OCI-LY3 (cell line): ENCODE measurements around the gene RTP4.

Experiments used
- H2AFZ ChIP-seq: fragments of 200-600, 300-600 bp; shearing (Covaris generic); 2 replicates; pipeline ENCODE4 v1.6.0; 2014; ENCODE audit warnings: antibody characterized with exemption, low read depth, low read length
- H3K27ac ChIP-seq: fragments of 200-600, 300-600 bp; sonication (generic); 2 replicates; pipeline ENCODE4 v1.5.1; 2014; ENCODE audit warnings: mild to moderate bottlenecking, low read length, moderate library complexity, mixed read lengths
- H3K27me3 ChIP-seq: fragments of 200-600, 300-600 bp; sonication (generic); 2 replicates; pipeline ENCODE4 v1.6.1; 2014; ENCODE audit warnings: low read depth, low read length, mixed read lengths
- H3K36me3 ChIP-seq: fragments of 200-600, 300-600 bp; sonication (generic); replicated peaks from 2 replicates; pipeline ENCODE3; 2014; ENCODE audit warnings: low read depth, low read length, mixed read lengths
- H3K4me1 ChIP-seq: fragments of 300-600, 200-600 bp; sonication (generic); 2 replicates; pipeline ENCODE4 v1.6.1; 2014; ENCODE audit warnings: low read length, mixed read lengths
- H3K4me2 ChIP-seq: fragments of 200-600, 300-600 bp; sonication (generic); 2 replicates; pipeline ENCODE4 v1.6.1; 2014; ENCODE audit warnings: low read length, mixed read lengths
- H3K4me3 ChIP-seq: fragments of 300-600, 200-600 bp; sonication (generic); 2 replicates; pipeline ENCODE4 v1.5.1; 2014; ENCODE audit warnings: antibody characterized with exemption, mild to moderate bottlenecking, low read length, moderate library complexity
- H3K79me2 ChIP-seq: fragments of 300-600, 200-600 bp; shearing (Covaris generic); 2 replicates; pipeline ENCODE4 v1.6.1; 2014; ENCODE audit warnings: mild to moderate bottlenecking, low read length, mixed read lengths
- H3K9ac ChIP-seq: fragments of 300-600, 200-600 bp; shearing (Covaris generic); 2 replicates; pipeline ENCODE4 v1.6.0; 2014; ENCODE audit warnings: mild to moderate bottlenecking, low read length, moderate library complexity
- H3K9me3 ChIP-seq: fragments of 200-600, 300-600 bp; shearing (Covaris generic); 2 replicates; pipeline ENCODE4 v1.6.1; 2014; ENCODE audit warnings: low read length, mixed read lengths; ENCODE audit not compliant: insufficient read depth
- H4K20me1 ChIP-seq: fragments of 200-600, 300-600 bp; sonication (generic); 2 replicates; pipeline ENCODE4 v1.6.1; 2016; ENCODE audit warnings: low read length, mixed read lengths; ENCODE audit not compliant: insufficient read depth
- CTCF ChIP-seq: fragments of 200-600, 300-600 bp; sonication (generic); IDR thresholded peaks from 2 replicates; pipeline ENCODE4 v1.5.1; 2014; ENCODE audit warnings: antibody characterized with exemption, low read length, low read depth
- EZH2phosphoT487 ChIP-seq: fragments of 200-600 bp; shearing (Covaris generic); IDR thresholded peaks from 2 replicates; pipeline ENCODE4 v1.6.1; 2018; ENCODE audit warnings: antibody characterized with exemption, mixed run types, low read depth

Gene RTP4

GRCh38 chr3:187382609-187383151 is 14.5 kb downstream of the RTP4 start:
- Histone ChIP-seq H2AFZ (no peak overlapping the region), H3K4me2 (no peak overlapping the region), H3K79me2 (no peaks in the 10 kb centered on the region), H3K9me3 (no peaks in the 10 kb centered on the region), H3K36me3 (no peaks in the 10 kb centered on the region), H3K9ac (no peak overlapping the region), H3K27ac (no peak overlapping the region), H3K4me1 (no peaks in the 10 kb centered on the region), H3K27me3 (no peaks in the 10 kb centered on the region), H3K4me3 (no peak overlapping the region), H4K20me1 (no peaks in the 10 kb centered on the region)
- TF ChIP-seq CTCF = no peak
- TF ChIP-seq EZH2phosphoT487 = no peak

- Histone ChIP-seq H3K27me3 (no peaks in the 10 kb centered on the region), H3K27ac (no peak overlapping the region), H3K9ac (no peak overlapping the region), H3K4me2 (no peak overlapping the region), H2AFZ (no peak overlapping the region), H3K36me3 (no peaks in the 10 kb centered on the region), H3K4me3 (no peak overlapping the region), H4K20me1 (no peaks in the 10 kb centered on the region), H3K79me2 (no peaks in the 10 kb centered on the region), H3K9me3 (no peaks in the 10 kb centered on the region), H3K4me1 (no peaks in the 10 kb centered on the region)
- TF ChIP-seq EZH2phosphoT487 = no peak
- TF ChIP-seq CTCF = no peak
Observed at GRCh38 chr3:187383246-187383645, 15.1 kb downstream of the RTP4 start.

DNA sequence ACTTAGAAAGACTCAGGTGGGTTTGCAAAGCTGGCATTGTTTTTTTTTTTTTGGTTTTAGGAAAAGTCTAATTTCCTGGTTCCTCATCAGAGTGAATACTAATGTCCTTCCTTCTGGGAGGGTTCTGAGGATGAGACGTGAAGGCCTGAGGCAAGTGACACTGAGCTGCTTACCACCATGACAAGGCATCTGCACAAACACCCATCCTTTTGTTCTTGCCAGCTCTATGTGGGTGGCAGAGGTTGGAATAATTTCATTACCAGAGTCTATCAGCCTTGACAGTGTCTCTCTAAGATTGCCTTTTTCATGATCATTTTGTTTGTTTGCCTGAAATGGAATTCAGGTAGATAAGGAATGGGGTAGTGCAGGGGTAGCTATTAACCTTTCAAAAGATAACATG is 17.1 kb downstream of the RTP4 start:
- no peak overlapping the region for H3K27ac ChIP-seq
- H3K4me3 ChIP-seq = no peak overlapping the region
- TF ChIP-seq EZH2phosphoT487 (no peak), CTCF (no peak)
- H3K79me2 ChIP-seq = no peaks in the 10 kb centered on the region
- no peaks in the 10 kb centered on the region for H3K9me3 ChIP-seq
- no peaks in the 10 kb centered on the region for H3K27me3 ChIP-seq
- no peaks in the 10 kb centered on the region for H3K4me1 ChIP-seq
- no peak overlapping the region for H3K9ac ChIP-seq
- no peaks in the 10 kb centered on the region for H3K36me3 ChIP-seq
- H4K20me1 ChIP-seq = no peaks in the 10 kb centered on the region
- no peak overlapping the region for H3K4me2 ChIP-seq
- no peak overlapping the region for H2AFZ ChIP-seq

DNA sequence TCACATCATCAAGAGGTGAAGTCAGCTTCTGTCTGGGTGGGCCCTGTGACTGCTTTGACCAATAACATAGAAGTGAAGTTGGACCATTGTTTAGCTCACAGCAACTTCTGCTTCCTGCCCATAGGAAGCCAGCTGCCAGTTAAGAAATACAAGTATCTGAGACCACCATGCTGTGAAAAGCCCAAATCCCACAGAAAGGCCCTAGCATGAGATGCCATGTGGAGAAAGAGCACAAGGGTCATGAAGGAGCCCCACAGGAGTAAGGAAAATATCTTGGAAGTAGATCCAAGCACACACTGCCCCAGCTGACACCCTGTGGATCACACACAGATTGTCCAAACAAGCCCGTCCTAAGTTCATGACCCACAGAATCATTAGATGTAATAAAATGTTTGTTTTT is 28.5 kb downstream of the RTP4 start:
- Histone ChIP-seq H2AFZ (no peak overlapping the region), H3K27ac (no peak overlapping the region), H4K20me1 (no peaks in the 10 kb centered on the region), H3K36me3 (no peaks in the 10 kb centered on the region), H3K9ac (no peak overlapping the region), H3K27me3 (no peaks in the 10 kb centered on the region; the same call in 1 of the 2 replicates), H3K4me2 (no peak overlapping the region), H3K79me2 (no peaks in the 10 kb centered on the region), H3K4me3 (no peak overlapping the region), H3K9me3 (no peaks in the 10 kb centered on the region), H3K4me1 (no peaks in the 10 kb centered on the region)
- TF ChIP-seq CTCF (no peak), EZH2phosphoT487 (no peak)
